ENCODE results near the gene SLAMF9. TPM values are rescaled to one million over a fixed set of nuclear protein-coding genes. Genes with fewer than 3 reads are reported as not detected.
A peak's percentile ranks its signal among the peaks of the same experiment; 100 is the strongest.

SLAMF9 gene
- total RNA-seq, 1 experiment from 2014 or later, result 0.36 TPM

DNA sequence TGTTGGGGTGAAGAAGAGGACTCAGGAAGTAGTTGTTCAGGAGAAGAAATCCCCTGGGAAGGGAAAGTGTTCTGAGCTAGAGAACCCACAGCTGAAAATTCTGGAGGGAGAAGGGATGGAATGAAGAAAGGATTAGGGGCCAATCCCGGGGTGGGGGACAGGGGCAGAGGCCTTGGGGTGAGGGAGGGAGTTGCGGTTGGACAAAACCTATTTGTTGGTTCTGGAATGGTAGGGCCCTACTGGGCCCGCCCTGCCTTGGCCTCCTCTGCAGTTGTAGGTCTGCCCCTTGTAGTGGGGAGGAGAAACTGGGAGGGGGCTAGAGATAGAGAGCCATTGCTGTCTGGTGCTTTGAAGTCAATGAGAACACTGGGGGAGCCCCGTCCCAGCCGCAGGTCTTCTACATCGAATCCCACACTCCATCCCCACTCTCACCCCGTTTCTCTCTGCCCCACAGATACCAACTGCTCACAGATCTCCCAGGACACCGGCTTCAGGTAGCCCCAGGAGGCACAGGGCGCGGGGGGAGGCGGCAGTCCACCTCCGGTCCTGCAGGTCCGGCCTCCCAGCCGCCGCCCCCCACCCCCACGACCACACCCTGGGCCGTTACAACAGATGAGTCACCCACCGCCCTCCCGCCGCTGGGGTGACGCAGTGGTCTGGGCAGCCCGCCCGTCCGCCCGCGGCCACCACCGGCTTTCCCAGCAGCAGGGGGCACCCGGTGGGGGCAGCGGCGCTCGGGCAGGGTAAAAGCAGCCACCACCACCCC is 29.8 kb downstream of the SLAMF9 start:
- intact Hi-C loops (cut with micrococcal nuclease; ENCODE audit: unreplicated experiment), result loop anchor here (2.0 kb wide), 1 partner anchor 23 kb away; the partner anchor contains the start of gene CFAP45
- Mint-ChIP-seq H3K27ac (ENCODE audit: unreplicated experiment) (peak overlapping the region; percentile 98), H3K27me3 (ENCODE audit: insufficient read depth, unreplicated experiment) (no peaks in the 10 kb centered on the region), H3K36me3 (ENCODE audit: insufficient read depth, unreplicated experiment) (peaks cover 73% of the 10 kb centered on the region), H3K4me3 (ENCODE audit: unreplicated experiment) (peak overlapping the region; percentile 74), H3K9me3 (ENCODE audit: unreplicated experiment) (no peaks in the 10 kb centered on the region), H3K4me1 (ENCODE audit: low read depth, unreplicated experiment) (peaks cover 43% of the 10 kb centered on the region)
- Histone ChIP-seq H3K27me3 (replicated peaks; ENCODE audit: control insufficient read depth, insufficient read depth, low read length) (no peaks in the 10 kb centered on the region), H3K36me3 (ENCODE audit: control insufficient read depth, insufficient read depth, low read length) (peaks cover 4% of the 10 kb centered on the region; the same call in 1 of the 2 replicates), H3K4me3 (ENCODE audit: low read depth, low read length) (peak overlapping the region; percentile 63), H3K9me3 (no peaks in the 10 kb centered on the region), H3K4me1 (peaks cover 52% of the 10 kb centered on the region)
- TF ChIP-seq CTCF (IDR thresholded peaks at IDR 0.05; ENCODE audit: insufficient read depth in 1 of 2, low read depth in 1 of 2, low read length in 1 of 2, severe bottlenecking in 1 of 2, unreplicated experiment in 1 of 2), result no peak
- ChIA-PET POLR2A (interaction anchor here (0.8 to 1.5 kb wide), 3 partner anchors 8 to 82 kb away, joined by 3 to 10 read pairs (median 5); no protein-coding TSS in a partner anchor), CTCF (interaction anchor here (1.0 to 1.7 kb wide), 6 partner anchors 10 to 143 kb away, joined by 3 to 8 read pairs (median 4); partner anchors contain the start of gene DUSP23)
- DNase-seq, result peak; percentile 83 to 84
- no TSS peak for BruUV-seq (replicated peaks)

GRCh38 chr1:159923203-159924024 is 30.6 kb downstream of the SLAMF9 start:
- POLR2A ChIA-PET, result interaction anchor here (0.5 kb wide), 1 partner anchor 9 kb away, joined by 3 read pairs; no protein-coding TSS in a partner anchor
- no peak for TF ChIP-seq CTCF (IDR thresholded peaks at IDR 0.05; ENCODE audit: insufficient read depth in 1 of 2, low read depth in 1 of 2, low read length in 1 of 2, severe bottlenecking in 1 of 2, unreplicated experiment in 1 of 2)
- intact Hi-C loops (cut with micrococcal nuclease; ENCODE audit: unreplicated experiment), result loop anchor here (2.0 kb wide), 1 partner anchor 23 kb away; the partner anchor contains the start of gene CFAP45
- BruUV-seq (replicated peaks), result no TSS peak
- CTCF ChIA-PET, result interaction anchor here (1.0 to 1.7 kb wide), 4 partner anchors 10 to 124 kb away, joined by 3 to 5 read pairs (median 4); no protein-coding TSS in a partner anchor
- H3K27me3 Mint-ChIP-seq (ENCODE audit: insufficient read depth, unreplicated experiment), result no peaks in the 10 kb centered on the region
- Histone ChIP-seq H3K4me3 (ENCODE audit: low read depth, low read length) (peak overlapping the region; percentile 63), H3K36me3 (ENCODE audit: control insufficient read depth, insufficient read depth, low read length) (peaks cover 4% of the 10 kb centered on the region), H3K9me3 (no peaks in the 10 kb centered on the region), H3K27me3 (replicated peaks; ENCODE audit: control insufficient read depth, insufficient read depth, low read length) (no peaks in the 10 kb centered on the region), H3K4me1 (peaks cover 53% of the 10 kb centered on the region)
- peak in 1 of 2 experiments; percentile 62 for DNase-seq
- no peaks in the 10 kb centered on the region for H3K9me3 Mint-ChIP-seq (ENCODE audit: unreplicated experiment)
- peaks cover 45% of the 10 kb centered on the region for H3K4me1 Mint-ChIP-seq (ENCODE audit: low read depth, unreplicated experiment)
- H3K4me3 Mint-ChIP-seq (ENCODE audit: unreplicated experiment), result peak overlapping the region; percentile 74
- H3K36me3 Mint-ChIP-seq (ENCODE audit: insufficient read depth, unreplicated experiment), result peaks cover 69% of the 10 kb centered on the region
- peak overlapping the region; percentile 98 for H3K27ac Mint-ChIP-seq (ENCODE audit: unreplicated experiment)

All from Caco-2 (cell line).